Psoas muscle (tissue), 8 donors: ENCODE data around the gene GAS2L2. TPM values are rescaled to one million over a fixed set of nuclear protein-coding genes. Genes with fewer than 3 reads are reported as not detected.

Source experiments
- ATAC-seq, 4 donors: fragments of 200-7000 bp; cut with Tn5 transposase; one replicate each; pipeline ENCODE4 v1.9.1; 2020; ENCODE audit warnings: moderate library complexity in 3 of 4, mild to moderate bottlenecking in 2 of 4
- DNase-seq, 2 donors: peaks; one replicate each; pipeline ENCODE4 v3.0.0-alpha.2; 2020
- H3K27ac ChIP-seq: fragments of 200-600 bp; one replicate; pipeline ENCODE4 v1.8.0; 2022
- H3K27me3 ChIP-seq, 3 donors: fragments of 200-600 bp in 1 of 3; one replicate each; pipeline versions ENCODE4 v1.6.1 to v1.8.0; 2013 to 2022; ENCODE audit warnings: low read length in 2 of 3, mild to moderate bottlenecking in 2 of 3, moderate library complexity in 1 of 3; ENCODE audit not compliant: insufficient read depth in 3 of 3
- H3K36me3 ChIP-seq, 2 donors: fragments of 200-600 bp in 1 of 2; one replicate each; pipeline versions ENCODE4 v1.6.1 to v1.8.0; 2013 to 2022; ENCODE audit warnings: low read depth in 1 of 2, mild to moderate bottlenecking in 1 of 2, moderate library complexity in 1 of 2; ENCODE audit not compliant: insufficient read depth in 1 of 2
- H3K4me1 ChIP-seq: fragments of 200-600 bp; one replicate; pipeline ENCODE4 v1.8.0; 2022
- H3K4me3 ChIP-seq: fragments of 200-600 bp; one replicate; pipeline ENCODE4 v1.8.0; 2022; ENCODE audit warnings: mild to moderate bottlenecking
- H3K9me3 ChIP-seq: fragments of 200-600 bp; one replicate; pipeline ENCODE4 v1.8.0; 2022
- WGBS, 3 donors: extraction: QIAGEN DNeasy Blood & Tissue Kit; methylation state at CpG; one replicate each; pipeline versions ENCODE4 v1.1.6 to v1.1.7; 2013; 5-methylcytosine and 5-hydroxymethylcytosine counted together
- intact Hi-C, 2 donors: fragments of 100-400 bp; cut with DNase I; formaldehyde crosslinking; loops; one replicate each; pipeline versions ENCODE4 v1.11.0 to v1.14.2; 2022
- polyA plus RNA-seq, 3 donors: library from polyadenylated mRNA; stranded (reverse); fragments of 200-250 nt; gene quantifications; one replicate each; pipeline ENCODE4 v1.2.3, GENCODE V29; 2013
- total RNA-seq, 4 donors: library from RNA; stranded (reverse); fragmentation: NEBNext Ultra II Directional in 2 of 4; extraction: Animal tissue kit (Norgen Biotek cat#: 25700) in 2 of 4; gene quantifications; one replicate each; pipeline versions ENCODE4 v1.2.1 to v1.2.4, GENCODE V29; 2021 to 2023
- TF ChIP-seq, protein P1 (sequence below): fragments of 200-600 bp; IDR thresholded peaks from one replicate; pipeline ENCODE4 v1.8.0; 2022; ENCODE audit warnings: antibody characterized with exemption
- donor health status: healthy with polysubstance abuse.
- donor health status: DM: no; HTN: no; CAD: no; lungs with moderate emphysema.
- donor health status: Bipolar disorder and iron deficiency.
- donor health status: healthy.
- donor health status: DM: yes; HTN: yes; CAD: no.
- donor health status: DM: no; HTN: no; CAD: no.
- donor health status: DM: no; HTN: no; CAD: no.
- donor health status: DM: yes; HTN: yes; CAD: no.

Gene GAS2L2
- total and polyA plus RNA-seq, 7 donors, result 0.04 to 0.27 (median 0.13) TPM; not detected in 1

DNA sequence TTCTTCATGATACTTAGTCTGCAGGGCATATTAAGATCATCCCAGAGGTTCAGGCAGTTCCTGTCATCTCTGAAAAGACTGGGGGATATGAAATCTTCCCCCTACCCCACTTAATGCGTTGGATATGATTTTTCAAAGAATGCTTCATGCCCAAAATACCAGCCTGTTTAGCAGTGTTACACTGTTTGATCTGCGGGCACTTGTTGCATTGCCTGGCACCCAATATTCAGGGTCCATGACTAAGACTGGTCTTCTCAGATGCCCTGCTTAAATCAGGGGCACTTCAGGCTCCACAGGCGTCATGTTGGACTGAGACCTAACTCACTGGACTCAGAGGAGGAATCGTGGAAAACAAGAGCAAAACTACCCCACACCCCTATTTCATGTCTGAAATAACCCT lies 28.0 kb downstream of the GAS2L2 start:
- intact Hi-C loops, result no loop called here
- Histone ChIP-seq H3K27ac (no peak overlapping the region), H3K36me3 (peaks cover 7 to 50% of the 10 kb centered on the region in 2 donors), H3K4me3 (no peak overlapping the region), H3K27me3 (no peaks in the 10 kb centered on the region), H3K4me1 (peaks cover 7% of the 10 kb centered on the region), H3K9me3 (no peaks in the 10 kb centered on the region)
- TF ChIP-seq, protein P1, sequence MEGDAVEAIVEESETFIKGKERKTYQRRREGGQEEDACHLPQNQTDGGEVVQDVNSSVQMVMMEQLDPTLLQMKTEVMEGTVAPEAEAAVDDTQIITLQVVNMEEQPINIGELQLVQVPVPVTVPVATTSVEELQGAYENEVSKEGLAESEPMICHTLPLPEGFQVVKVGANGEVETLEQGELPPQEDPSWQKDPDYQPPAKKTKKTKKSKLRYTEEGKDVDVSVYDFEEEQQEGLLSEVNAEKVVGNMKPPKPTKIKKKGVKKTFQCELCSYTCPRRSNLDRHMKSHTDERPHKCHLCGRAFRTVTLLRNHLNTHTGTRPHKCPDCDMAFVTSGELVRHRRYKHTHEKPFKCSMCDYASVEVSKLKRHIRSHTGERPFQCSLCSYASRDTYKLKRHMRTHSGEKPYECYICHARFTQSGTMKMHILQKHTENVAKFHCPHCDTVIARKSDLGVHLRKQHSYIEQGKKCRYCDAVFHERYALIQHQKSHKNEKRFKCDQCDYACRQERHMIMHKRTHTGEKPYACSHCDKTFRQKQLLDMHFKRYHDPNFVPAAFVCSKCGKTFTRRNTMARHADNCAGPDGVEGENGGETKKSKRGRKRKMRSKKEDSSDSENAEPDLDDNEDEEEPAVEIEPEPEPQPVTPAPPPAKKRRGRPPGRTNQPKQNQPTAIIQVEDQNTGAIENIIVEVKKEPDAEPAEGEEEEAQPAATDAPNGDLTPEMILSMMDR, result no peak
- DNase-seq (no peak), ATAC-seq (no peak)
- WGBS, 3 donors, result 90 to 93% (median 93%) methylated on average over 4 of the region's 4 CpGs

DNA sequence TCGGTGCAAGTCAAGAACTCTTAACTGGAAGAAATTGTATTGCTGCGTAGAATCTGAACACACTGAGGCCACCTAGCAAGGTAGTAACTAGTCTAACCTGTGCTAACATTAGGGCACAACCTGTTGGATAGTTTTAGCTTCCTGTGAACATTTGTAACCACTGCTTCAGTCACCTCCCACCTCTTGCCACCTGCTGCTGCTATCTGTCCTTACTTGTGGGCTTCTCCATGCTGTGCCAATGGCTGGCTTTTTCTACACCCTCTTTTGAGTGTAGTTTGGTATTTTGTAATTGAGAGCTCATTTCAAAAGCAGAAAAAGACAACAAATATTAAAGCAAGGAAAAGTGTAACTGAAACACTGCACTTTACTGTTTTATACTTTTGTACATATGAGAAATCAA lies 29.3 kb downstream of the GAS2L2 start:
- no peaks in the 10 kb centered on the region for H3K27me3 ChIP-seq
- H3K4me1 ChIP-seq, result peaks cover 7% of the 10 kb centered on the region
- TF ChIP-seq, protein P1, result no peak
- DNase-seq (no peak), ATAC-seq (no peak)
- intact Hi-C loops, result no loop called here
- H3K9me3 ChIP-seq, result no peaks in the 10 kb centered on the region
- no peak overlapping the region for H3K27ac ChIP-seq
- 96 to 98% (median 98%) methylated on average over 2 of the region's 2 CpGs for WGBS, 3 donors
- no peak overlapping the region for H3K4me3 ChIP-seq
- H3K36me3 ChIP-seq, result peaks cover 10 to 60% of the 10 kb centered on the region in 2 donors

DNA sequence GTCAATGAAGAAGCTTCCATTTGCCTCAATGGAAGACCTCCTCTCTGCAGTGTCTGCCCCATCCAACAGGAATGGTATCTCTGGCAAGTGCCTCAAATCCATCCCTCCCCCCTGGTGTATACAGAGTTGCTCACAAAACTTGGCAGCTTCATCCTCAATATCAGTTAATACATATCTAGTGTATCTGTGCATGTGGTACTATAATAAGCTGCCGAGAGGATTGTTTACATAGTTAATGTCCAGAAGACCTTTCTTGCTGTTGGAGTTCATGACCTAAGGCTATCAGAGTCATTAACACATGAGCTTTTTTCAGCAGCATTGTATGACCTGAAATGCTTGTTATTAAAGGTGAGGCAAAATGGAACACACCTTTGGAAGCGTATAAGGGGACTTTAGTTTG lies 35.6 kb downstream of the GAS2L2 start:
- Histone ChIP-seq H3K4me1 (peaks cover 44% of the 10 kb centered on the region), H3K4me3 (no peak overlapping the region), H3K27me3 (no peaks in the 10 kb centered on the region), H3K27ac (peak overlapping the region; percentile 60), H3K9me3 (no peaks in the 10 kb centered on the region), H3K36me3 (peaks cover 3 to 39% of the 10 kb centered on the region in 2 donors)
- intact Hi-C loops, result no loop called here
- DNase-seq, result no peak
- TF ChIP-seq, protein P1, result no peak
- ATAC-seq, result peak in 1 of 4 donors; percentile 26
- 36 to 46% (median 37%) methylated on average over 2 of the region's 2 CpGs for WGBS, 3 donors

DNA sequence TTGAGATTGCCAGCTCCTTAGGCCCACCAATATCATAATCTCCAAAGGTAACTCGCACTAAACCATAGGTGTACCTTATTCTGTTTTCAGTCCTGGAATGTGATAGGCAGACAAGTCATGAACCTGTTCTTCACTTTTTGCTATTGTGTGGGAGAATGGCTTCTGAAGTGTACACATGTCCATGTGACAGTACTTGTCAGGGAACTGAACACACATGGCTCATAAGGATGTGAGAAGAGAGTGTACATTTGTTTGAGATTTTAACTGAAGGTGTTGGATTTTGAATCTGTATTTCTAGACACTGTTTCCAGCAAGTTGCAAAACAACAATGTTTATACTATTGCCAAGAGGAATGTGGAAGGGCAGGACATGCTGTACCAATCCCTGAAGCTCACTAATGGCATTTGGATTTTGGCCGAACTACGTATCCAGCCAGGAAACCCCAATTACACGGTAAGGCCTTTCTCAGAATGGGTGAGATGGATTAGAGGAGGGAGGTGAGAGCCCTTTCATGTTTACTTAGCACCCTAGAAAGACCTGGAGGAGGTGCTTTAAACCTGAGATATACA lies 36.1 kb downstream of the GAS2L2 start:
- WGBS, 3 donors, result 39 to 46% (median 43%) methylated on average over 4 of the region's 4 CpGs
- TF ChIP-seq, protein P1, result no peak
- Histone ChIP-seq H3K4me3 (no peak overlapping the region), H3K36me3 (peaks cover 3 to 35% of the 10 kb centered on the region in 2 donors), H3K27me3 (no peaks in the 10 kb centered on the region), H3K27ac (peak overlapping the region; percentile 60), H3K9me3 (no peaks in the 10 kb centered on the region), H3K4me1 (peaks cover 46% of the 10 kb centered on the region)
- intact Hi-C loops, result no loop called here
- DNase-seq, result no peak
- ATAC-seq, result peak in 3 of 4 donors; percentile 47 to 62 (median 61)

DNA sequence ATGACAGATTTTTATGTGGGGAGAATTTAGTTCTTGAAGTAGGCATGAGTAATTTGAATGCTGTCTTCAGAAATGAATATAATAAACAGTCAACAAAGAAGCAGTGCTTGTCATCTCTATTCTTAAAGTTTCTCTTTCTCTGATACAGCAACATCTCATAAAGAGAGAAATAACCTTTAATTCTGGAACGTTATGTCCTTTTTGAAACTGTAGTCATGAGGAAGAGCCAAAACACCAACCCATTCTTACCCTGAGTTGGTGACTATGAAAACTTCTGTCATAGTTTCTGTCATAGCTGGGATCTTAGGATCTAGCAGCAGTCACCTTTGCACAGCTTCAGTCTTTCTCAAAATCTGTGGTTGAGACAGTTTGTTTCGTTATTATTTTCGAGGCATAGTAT lies 36.9 kb downstream of the GAS2L2 start:
- Histone ChIP-seq H3K9me3 (no peaks in the 10 kb centered on the region), H3K4me1 (peaks cover 46% of the 10 kb centered on the region), H3K27ac (peak overlapping the region; percentile 60), H3K27me3 (no peaks in the 10 kb centered on the region), H3K4me3 (no peak overlapping the region), H3K36me3 (peaks cover 3 to 27% of the 10 kb centered on the region in 2 donors)
- intact Hi-C loops, result no loop called here
- TF ChIP-seq, protein P1, result no peak
- ATAC-seq (peak in 1 of 4 donors; percentile 3), DNase-seq (no peak)
- WGBS, 3 donors, result 56 to 82% (median 58%) methylated on average over 3 of the region's 3 CpGs
